Osteocyte (in vitro differentiated cells): ENCODE results near the gene STRN. TPM values are rescaled to one million over a fixed set of nuclear protein-coding genes. Genes with fewer than 3 reads are reported as not detected.

ENCODE experiments used
- DNase-seq: peaks from one replicate; pipeline ENCODE4 v3.0.0; 2021; ENCODE audit warnings: mixed read lengths; ENCODE audit not compliant: unreplicated experiment; ENCODE audit errors: extremely low spot score
- H3K27ac Mint-ChIP-seq: one replicate; pipeline ENCODE4 v1.8.0; 2021; ENCODE audit warnings: mild to moderate bottlenecking, mixed read lengths; ENCODE audit not compliant: unreplicated experiment
- H3K27me3 Mint-ChIP-seq: one replicate; pipeline ENCODE4 v1.8.0; 2021; ENCODE audit warnings: mixed read lengths; ENCODE audit not compliant: unreplicated experiment
- H3K36me3 Mint-ChIP-seq: one replicate; pipeline ENCODE4 v1.8.0; 2021; ENCODE audit warnings: mixed read lengths; ENCODE audit not compliant: unreplicated experiment
- H3K4me1 Mint-ChIP-seq: one replicate; pipeline ENCODE4 v1.8.0; 2021; ENCODE audit warnings: mixed read lengths; ENCODE audit not compliant: unreplicated experiment
- H3K4me3 Mint-ChIP-seq: one replicate; pipeline ENCODE4 v1.8.0; 2021; ENCODE audit warnings: mild to moderate bottlenecking, moderate library complexity, mixed read lengths; ENCODE audit not compliant: unreplicated experiment
- H3K9me3 Mint-ChIP-seq: one replicate; pipeline ENCODE4 v1.8.0; 2021; ENCODE audit warnings: mixed read lengths; ENCODE audit not compliant: unreplicated experiment
- total RNA-seq: library from RNA; stranded (reverse); gene quantifications from 2 replicates; pipeline ENCODE4 v1.2.1, GENCODE V29; 2021
- TF ChIP-seq, protein P1 (sequence below): fragments of 200-600 bp; sonication (generic); IDR thresholded peaks from 2 replicates; pipeline ENCODE4 v1.5.0; 2021; ENCODE audit warnings: antibody characterized with exemption, mild to moderate bottlenecking, moderate library complexity

Gene STRN
- total RNA-seq, 1 donor from 2014 or later = 27.2 TPM

DNA sequence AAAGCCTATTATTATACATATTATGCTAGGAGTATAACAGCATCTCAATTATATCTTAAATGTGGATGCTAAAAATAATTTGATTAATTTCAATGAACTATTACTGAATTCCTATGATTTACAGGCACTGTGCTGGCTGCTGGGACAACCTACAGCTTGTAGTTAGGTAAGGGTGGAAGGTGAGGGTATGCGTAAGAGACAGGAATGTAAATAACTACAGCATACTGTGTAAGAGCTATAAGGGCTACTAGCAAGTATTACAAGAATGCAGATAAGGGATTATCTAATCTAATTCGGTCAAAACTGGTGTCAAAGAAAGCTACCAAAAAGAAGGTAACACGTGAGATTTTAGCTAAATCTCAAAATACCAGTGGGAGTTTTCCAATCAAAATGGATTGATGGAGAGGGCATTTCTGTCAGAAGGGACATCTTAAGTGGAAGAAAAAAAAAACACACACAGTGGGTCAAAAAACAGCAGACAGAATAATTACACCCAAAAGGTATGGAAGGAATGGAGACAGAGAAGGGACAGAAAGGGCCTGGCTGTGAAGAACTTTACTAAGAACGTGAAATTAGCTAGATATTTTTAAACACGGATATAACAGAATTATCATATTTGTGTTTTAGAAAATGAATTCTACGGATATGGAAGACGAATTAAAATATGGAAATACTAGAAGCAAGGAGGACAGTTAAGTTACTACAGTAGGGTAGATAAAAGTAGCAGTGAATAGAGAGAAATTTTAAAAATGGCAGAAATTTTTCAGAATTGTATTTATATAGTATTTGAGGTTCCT lies 47.1 kb downstream of the STRN start:
- no peak for DNase-seq
- Mint-ChIP-seq H3K27ac (no peak overlapping the region), H3K4me1 (peaks cover 8% of the 10 kb centered on the region), H3K4me3 (no peak overlapping the region), H3K9me3 (no peaks in the 10 kb centered on the region), H3K27me3 (no peaks in the 10 kb centered on the region), H3K36me3 (peaks cover 13% of the 10 kb centered on the region)
- TF ChIP-seq, protein P1, sequence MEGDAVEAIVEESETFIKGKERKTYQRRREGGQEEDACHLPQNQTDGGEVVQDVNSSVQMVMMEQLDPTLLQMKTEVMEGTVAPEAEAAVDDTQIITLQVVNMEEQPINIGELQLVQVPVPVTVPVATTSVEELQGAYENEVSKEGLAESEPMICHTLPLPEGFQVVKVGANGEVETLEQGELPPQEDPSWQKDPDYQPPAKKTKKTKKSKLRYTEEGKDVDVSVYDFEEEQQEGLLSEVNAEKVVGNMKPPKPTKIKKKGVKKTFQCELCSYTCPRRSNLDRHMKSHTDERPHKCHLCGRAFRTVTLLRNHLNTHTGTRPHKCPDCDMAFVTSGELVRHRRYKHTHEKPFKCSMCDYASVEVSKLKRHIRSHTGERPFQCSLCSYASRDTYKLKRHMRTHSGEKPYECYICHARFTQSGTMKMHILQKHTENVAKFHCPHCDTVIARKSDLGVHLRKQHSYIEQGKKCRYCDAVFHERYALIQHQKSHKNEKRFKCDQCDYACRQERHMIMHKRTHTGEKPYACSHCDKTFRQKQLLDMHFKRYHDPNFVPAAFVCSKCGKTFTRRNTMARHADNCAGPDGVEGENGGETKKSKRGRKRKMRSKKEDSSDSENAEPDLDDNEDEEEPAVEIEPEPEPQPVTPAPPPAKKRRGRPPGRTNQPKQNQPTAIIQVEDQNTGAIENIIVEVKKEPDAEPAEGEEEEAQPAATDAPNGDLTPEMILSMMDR = no peak

DNA sequence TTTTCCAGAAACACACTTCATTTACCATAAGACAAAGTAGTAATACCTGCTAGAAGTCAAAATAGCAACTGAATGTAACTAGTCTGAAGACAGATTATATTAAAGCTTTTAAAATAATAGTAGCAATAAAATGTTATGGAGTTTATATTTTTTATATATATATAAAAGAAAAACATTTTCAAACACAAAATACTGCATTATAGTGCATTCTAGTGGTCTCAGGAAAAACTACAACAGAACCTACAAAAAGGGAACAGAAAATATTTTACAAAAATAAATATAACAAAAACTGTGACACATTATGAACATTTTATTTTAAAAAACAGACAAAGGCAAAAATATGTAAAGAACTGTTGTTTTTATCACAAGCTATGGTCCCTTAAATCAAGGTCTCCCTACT lies 48.0 kb downstream of the STRN start:
- Mint-ChIP-seq H3K27ac (no peak overlapping the region), H3K27me3 (no peaks in the 10 kb centered on the region), H3K9me3 (no peaks in the 10 kb centered on the region), H3K4me1 (peaks cover 8% of the 10 kb centered on the region), H3K4me3 (no peak overlapping the region), H3K36me3 (peaks cover 8% of the 10 kb centered on the region)
- TF ChIP-seq, protein P1 = peak; percentile 55
- DNase-seq = no peak

DNA sequence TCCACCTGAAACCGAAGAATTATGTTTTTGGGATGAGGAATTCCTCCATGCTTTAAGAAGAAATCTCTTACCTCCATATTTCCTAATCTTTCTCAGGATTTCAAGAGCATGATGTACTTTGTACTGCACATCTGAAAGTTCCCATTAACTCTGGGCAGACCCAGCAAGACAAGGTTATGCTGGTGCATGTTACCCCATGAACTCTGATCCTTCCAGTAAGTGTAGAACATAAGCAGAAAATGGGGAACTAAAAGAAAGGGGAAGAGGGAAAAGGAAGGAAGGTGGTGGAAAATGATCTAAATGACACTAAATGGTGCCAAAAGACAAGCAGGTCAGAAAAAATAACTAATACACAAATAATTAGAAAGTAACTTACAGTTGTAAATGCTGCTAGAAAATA lies 50.7 kb downstream of the STRN start:
- Mint-ChIP-seq H3K4me3 (no peak overlapping the region), H3K9me3 (no peaks in the 10 kb centered on the region), H3K36me3 (peaks cover 4% of the 10 kb centered on the region), H3K27me3 (no peaks in the 10 kb centered on the region), H3K27ac (no peak overlapping the region), H3K4me1 (no peaks in the 10 kb centered on the region)
- DNase-seq = no peak
- TF ChIP-seq, protein P1 = no peak

DNA sequence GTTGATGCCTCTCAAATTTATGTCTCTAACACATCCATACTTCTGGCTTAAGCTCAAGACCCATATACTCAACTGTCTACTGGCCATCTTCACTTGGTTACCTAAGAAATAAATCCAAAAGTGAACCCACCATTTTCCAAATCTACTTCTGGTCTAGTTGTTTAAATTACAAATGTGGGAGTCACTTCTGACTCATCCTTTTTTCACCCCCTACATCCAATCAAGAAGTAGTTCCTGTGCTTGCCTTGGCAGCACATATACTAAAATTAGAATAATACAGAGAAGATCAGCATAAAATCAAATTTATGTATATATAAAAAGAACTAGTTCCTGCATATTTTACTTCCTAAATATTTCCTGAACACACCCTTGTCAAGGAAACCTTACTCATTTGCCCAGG lies 53.6 kb downstream of the STRN start:
- Mint-ChIP-seq H3K4me3 (no peak overlapping the region), H3K4me1 (no peaks in the 10 kb centered on the region), H3K36me3 (peaks cover 10% of the 10 kb centered on the region), H3K27ac (no peak overlapping the region), H3K9me3 (no peaks in the 10 kb centered on the region), H3K27me3 (no peaks in the 10 kb centered on the region)
- TF ChIP-seq, protein P1 = no peak
- no peak for DNase-seq

DNA sequence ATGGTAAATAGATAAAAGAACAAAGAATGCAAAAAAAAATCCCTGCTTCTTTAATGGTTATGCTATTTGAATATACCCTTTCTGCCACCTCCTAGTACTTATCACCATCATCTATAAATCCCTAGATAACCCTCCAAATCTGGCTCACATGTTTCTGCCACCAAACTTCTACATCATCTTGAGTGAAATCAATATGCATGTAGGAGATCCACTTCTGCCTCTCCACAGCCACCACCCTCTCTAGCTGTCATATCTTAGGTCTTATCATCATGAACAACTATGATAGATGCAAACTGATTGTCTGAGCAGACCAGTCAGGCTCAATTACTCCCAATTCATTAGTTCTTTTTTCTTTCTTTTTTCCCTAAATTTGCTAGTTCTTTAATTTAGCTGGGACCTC lies 55.3 kb downstream of the STRN start:
- Mint-ChIP-seq H3K4me1 (no peaks in the 10 kb centered on the region), H3K4me3 (no peak overlapping the region), H3K36me3 (peaks cover 10% of the 10 kb centered on the region), H3K27me3 (no peaks in the 10 kb centered on the region), H3K27ac (no peak overlapping the region), H3K9me3 (no peaks in the 10 kb centered on the region)
- TF ChIP-seq, protein P1 = no peak
- DNase-seq = no peak
